GM12873 (cell line): ENCODE results near the gene CD74.
A peak's percentile ranks its signal among the peaks of the same experiment; 100 is the strongest.

Experiments
- CTCF ChIP-seq: IDR thresholded peaks from 2 replicates; pipeline ENCODE4 v1.5.1; 2012; ENCODE audit warnings: low read depth, mild to moderate bottlenecking, moderate library complexity, low read length, control low read depth; ENCODE audit not compliant: insufficient read depth; ENCODE audit errors: missing control alignments

Gene CD74

DNA sequence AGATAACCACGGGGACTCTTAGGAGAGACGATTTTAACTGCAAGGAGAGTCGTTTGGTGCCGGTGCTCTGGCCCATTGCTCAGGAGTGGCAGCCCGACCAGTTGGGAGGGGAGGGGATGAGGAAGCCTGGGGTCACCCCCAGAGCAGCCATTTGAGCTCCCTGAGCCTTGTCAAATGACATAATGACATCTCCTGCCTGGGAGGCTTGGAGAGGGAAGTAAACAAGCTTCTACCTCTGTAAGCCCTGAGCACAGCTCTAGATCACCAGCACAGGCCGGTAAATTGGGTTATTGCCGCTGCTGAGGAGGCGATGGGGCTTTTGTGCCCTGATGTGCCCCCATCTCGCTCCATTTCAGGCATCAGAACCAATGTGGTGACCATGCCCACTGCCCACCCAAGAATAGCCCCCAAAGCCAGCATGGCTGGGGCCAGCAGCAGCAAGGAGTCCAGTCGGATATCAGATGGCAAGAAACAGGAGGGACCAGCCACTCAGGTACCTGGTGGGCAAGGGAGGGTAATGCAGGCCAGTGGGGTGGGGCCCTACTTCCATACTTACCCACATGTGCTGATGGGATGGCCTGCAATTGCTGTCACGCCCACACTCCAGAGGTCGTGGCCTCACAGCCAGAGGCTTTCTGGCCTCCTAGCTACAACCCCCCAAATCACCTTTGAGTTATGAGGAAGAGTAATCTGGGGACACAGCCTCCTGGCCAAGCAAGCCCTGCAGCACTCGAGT is 23.0 kb downstream of the CD74 start:
- peak; percentile 10 for TF ChIP-seq CTCF

- no peak for TF ChIP-seq CTCF
Measured at GRCh38 chr5:150386024-150386855, 26.5 kb downstream of the CD74 start.

- TF ChIP-seq CTCF = no peak
Measured at GRCh38 chr5:150384701-150385100, 28.0 kb downstream of the CD74 start.

DNA sequence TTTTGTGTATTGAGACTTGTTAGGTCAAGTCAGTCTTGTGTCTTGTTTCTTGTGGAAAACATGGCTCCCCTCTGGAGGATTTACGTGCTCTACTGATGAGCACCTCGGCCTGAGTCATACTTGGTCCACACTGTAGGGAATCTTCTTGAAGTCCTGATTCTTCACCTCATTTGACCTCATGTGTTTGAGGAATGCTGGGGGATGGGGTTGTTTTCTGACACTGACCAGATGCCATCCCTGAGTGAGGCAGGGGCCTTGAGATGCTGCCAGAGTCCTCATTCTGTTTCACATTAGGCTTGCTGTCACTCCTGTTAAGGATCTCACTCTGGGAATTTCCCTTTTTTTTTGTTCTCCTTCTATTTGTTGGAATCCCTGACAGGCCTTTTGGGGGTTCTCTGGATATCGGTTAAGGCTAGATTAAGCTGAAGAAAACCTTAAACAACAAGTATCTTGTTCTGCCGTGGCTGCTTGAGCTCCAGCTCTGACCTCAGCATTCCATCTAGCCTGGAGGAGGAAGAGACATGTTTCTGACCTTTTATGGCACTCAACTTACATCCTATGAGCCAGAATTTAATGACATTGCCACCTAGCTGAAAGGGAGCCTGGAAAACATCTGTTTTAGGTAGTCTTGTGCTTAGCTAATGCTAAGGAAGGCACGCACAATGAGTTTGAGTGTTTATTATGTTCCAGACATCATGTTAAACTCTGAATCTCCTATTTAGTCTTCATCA is 34.6 kb downstream of the CD74 start:
- no peak for TF ChIP-seq CTCF

GRCh38 chr5:150376799-150377771 is 35.6 kb downstream of the CD74 start:
- TF ChIP-seq CTCF = no peak

GRCh38 chr5:150374651-150375050 is 38.1 kb downstream of the CD74 start:
- TF ChIP-seq CTCF = no peak
